MCF 10A (cell line): ENCODE data around the gene TGM6. TPM values are rescaled to one million over a fixed set of nuclear protein-coding genes. Genes with fewer than 3 reads are reported as not detected.

Experiments
- BruUV-seq: library from RNA; stranded (reverse); fragments of 400-500 nt; replicated peaks from 2 replicates; lab custom pipeline; 2021; lab: Mats Ljungman, UMichigan
- CTCF ChIA-PET: fragments of 300-600 bp; sonication (Branson Sonifier 250); formaldehyde crosslinking; extraction: SDS; loops from one replicate; lab custom pipeline; 2021; ENCODE audit warnings: antibody characterized with exemption, inconsistent platforms; lab: Yijun Ruan, JAX
- POLR2A ChIA-PET: fragments of 300-600, 350-650 bp; sonication (Branson Sonifier 250); formaldehyde crosslinking; extraction: SDS; loops from one replicate; lab custom pipeline; 2020; ENCODE audit warnings: antibody characterized with exemption, inconsistent platforms; lab: Yijun Ruan, JAX
- DNase-seq: peaks from one replicate; pipeline ENCODE4 v3.0.0-alpha.2; 2018; ENCODE audit not compliant: unreplicated experiment
- H3K27ac Mint-ChIP-seq: one replicate; pipeline ENCODE4 v1.8.0; 2022; ENCODE audit warnings: mild to moderate bottlenecking, low read depth, mixed read lengths; ENCODE audit not compliant: unreplicated experiment
- H3K27me3 Mint-ChIP-seq: one replicate; pipeline ENCODE4 v1.8.0; 2022; ENCODE audit warnings: mixed read lengths; ENCODE audit not compliant: insufficient read depth, unreplicated experiment
- H3K36me3 Mint-ChIP-seq: one replicate; pipeline ENCODE4 v1.8.0; 2022; ENCODE audit warnings: mild to moderate bottlenecking, moderate library complexity, mixed read lengths; ENCODE audit not compliant: insufficient read depth, unreplicated experiment
- H3K4me1 Mint-ChIP-seq: one replicate; pipeline ENCODE4 v1.8.0; 2022; ENCODE audit warnings: mixed read lengths; ENCODE audit not compliant: insufficient read depth, unreplicated experiment
- H3K4me3 Mint-ChIP-seq: one replicate; pipeline ENCODE4 v1.8.0; 2022; ENCODE audit warnings: mild to moderate bottlenecking, moderate library complexity, mixed read lengths; ENCODE audit not compliant: unreplicated experiment
- H3K9me3 Mint-ChIP-seq: one replicate; pipeline ENCODE4 v1.8.0; 2022; ENCODE audit warnings: mixed read lengths; ENCODE audit not compliant: unreplicated experiment
- intact Hi-C: fragments of 100-400 bp; cut with micrococcal nuclease; formaldehyde crosslinking; loops from 2 replicates; pipeline ENCODE4 v1.14.1; 2022
- total RNA-seq: library from RNA; stranded (reverse); gene quantifications from 2 replicates; pipeline ENCODE4 v1.2.3, GENCODE V29; 2022
- TF ChIP-seq, protein P1 (sequence below): fragments of 200-600 bp; IDR thresholded peaks from one replicate; pipeline ENCODE4 v1.8.0; 2022; ENCODE audit warnings: antibody characterized with exemption, mild to moderate bottlenecking; ENCODE audit not compliant: unreplicated experiment

TGM6 gene
- total RNA-seq, 1 experiment from 2014 or later, result not detected

DNA sequence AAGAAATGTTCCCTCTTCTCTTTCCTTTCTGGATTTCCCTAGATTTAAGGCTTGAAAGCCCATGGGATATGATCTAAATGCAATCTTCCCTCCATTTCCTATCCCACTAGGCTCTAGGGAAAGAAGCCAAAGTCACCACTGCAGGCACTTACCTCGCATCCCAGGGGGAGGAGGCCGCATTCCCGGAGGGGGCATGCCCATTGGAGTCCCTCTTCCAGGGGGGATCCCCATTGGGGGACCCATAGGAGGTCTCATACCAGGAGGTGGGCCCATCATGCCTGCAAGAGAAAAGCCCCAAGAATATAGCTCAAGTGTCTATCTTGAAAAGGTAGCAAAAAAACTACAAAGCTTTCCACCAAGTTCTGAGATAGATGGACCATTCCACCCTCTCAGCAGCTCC is 81.8 kb downstream of the TGM6 start:
- Mint-ChIP-seq H3K27me3 (no peaks in the 10 kb centered on the region), H3K4me3 (no peak overlapping the region), H3K36me3 (peaks cover 79% of the 10 kb centered on the region), H3K4me1 (peaks cover 3% of the 10 kb centered on the region), H3K9me3 (no peaks in the 10 kb centered on the region), H3K27ac (no peak overlapping the region)
- no peak for DNase-seq
- no TSS peak for BruUV-seq
- CTCF ChIA-PET, result interaction anchor here (1.0 to 2.4 kb wide), 2 partner anchors 10 to 226 kb away, joined by 3 to 30 read pairs; no protein-coding TSS in a partner anchor
- intact Hi-C loops, result no loop called here
- TF ChIP-seq, protein P1, sequence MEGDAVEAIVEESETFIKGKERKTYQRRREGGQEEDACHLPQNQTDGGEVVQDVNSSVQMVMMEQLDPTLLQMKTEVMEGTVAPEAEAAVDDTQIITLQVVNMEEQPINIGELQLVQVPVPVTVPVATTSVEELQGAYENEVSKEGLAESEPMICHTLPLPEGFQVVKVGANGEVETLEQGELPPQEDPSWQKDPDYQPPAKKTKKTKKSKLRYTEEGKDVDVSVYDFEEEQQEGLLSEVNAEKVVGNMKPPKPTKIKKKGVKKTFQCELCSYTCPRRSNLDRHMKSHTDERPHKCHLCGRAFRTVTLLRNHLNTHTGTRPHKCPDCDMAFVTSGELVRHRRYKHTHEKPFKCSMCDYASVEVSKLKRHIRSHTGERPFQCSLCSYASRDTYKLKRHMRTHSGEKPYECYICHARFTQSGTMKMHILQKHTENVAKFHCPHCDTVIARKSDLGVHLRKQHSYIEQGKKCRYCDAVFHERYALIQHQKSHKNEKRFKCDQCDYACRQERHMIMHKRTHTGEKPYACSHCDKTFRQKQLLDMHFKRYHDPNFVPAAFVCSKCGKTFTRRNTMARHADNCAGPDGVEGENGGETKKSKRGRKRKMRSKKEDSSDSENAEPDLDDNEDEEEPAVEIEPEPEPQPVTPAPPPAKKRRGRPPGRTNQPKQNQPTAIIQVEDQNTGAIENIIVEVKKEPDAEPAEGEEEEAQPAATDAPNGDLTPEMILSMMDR, result no peak
- POLR2A ChIA-PET, result no interaction called here

DNA sequence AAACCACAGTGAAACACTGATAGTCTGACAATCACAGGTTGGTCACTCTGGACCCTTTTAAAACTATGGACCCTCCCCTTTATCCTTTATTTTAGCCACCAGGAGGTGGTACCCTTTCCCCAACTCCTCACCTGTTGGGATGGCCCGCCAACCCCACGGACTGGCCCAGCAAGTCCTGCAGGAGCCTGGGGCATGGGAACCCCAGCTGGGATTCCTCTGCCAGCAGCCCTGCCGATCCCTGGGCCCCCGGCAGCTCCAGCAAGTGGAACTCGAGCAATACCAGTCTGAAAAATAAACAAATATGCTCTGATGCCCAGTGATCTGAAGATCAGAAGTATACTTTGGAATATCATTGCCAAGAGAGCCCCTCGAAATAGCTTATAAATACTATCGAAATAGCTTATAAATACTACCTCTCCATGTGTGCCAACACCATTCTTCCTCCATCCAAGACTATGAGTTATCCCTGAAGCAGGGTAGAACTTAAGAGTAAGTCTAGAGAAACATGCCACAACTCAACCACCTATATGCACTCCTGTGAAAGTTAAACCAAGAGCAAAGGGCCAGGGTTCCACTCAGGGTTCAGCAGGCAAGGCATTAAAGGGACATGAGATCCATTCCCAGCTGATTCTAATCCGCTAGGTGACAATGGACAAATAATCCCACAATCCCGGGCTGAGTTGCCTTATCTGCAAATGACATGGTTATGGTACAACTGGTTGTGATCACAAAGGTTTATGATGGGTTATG is 83.1 kb downstream of the TGM6 start:
- peaks cover 85% of the 10 kb centered on the region for H3K36me3 Mint-ChIP-seq
- no peak overlapping the region for H3K4me3 Mint-ChIP-seq
- no TSS peak for BruUV-seq
- H3K27ac Mint-ChIP-seq, result no peak overlapping the region
- peaks cover 16% of the 10 kb centered on the region for H3K4me1 Mint-ChIP-seq
- no peaks in the 10 kb centered on the region for H3K27me3 Mint-ChIP-seq
- TF ChIP-seq, protein P1, result no peak
- CTCF ChIA-PET, result interaction anchor here (0.6 to 2.4 kb wide), 5 partner anchors 9 to 256 kb away, joined by 3 to 30 read pairs (median 4); no protein-coding TSS in a partner anchor
- intact Hi-C loops, result no loop called here
- DNase-seq, result no peak
- H3K9me3 Mint-ChIP-seq, result no peaks in the 10 kb centered on the region
- POLR2A ChIA-PET, result no interaction called here

DNA sequence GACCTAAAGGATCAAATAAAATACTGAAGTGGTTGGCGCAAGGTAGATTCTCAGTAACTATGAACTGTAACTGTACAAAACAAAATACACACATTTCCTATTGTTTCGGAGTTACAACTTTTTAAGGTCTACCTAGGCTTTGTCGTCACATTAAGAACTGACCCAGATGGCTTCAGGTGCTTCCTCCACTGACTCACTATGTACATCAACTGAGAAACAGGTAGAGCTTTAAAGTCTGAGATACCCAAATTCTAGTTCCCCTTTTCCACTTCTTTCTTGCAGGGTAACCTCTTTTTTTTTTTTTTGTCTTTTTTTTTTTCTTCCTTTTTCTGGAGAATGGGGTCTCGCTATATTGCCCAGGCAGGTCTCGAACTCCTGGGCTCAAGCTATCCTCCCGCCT is 84.4 kb downstream of the TGM6 start:
- no peak overlapping the region for H3K27ac Mint-ChIP-seq
- TF ChIP-seq, protein P1, result no peak

DNA sequence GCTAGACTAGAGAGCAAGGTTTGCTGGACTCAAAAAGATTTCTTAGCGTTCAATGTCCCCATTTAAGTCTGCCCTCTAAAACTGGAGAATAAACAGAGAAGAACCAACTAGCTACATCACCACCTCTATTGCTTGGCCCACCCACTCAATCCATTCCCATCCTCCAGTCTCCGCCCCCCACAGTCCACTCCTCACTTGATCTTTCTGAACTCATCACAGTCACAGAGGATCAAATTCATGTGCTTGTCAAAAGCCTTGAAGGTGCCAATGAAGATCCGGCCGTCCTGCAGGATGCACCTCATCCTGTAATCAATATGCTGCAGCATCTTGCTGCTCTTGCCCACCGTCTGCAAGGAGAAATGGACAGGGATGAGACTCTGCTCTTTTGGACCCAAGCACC is 86.7 kb downstream of the TGM6 start:
- Mint-ChIP-seq H3K4me3 (peak overlapping the region; percentile 96), H3K4me1 (peaks cover 43% of the 10 kb centered on the region), H3K9me3 (no peaks in the 10 kb centered on the region), H3K27me3 (no peaks in the 10 kb centered on the region), H3K27ac (peak overlapping the region; percentile 32), H3K36me3 (peaks cover 72% of the 10 kb centered on the region)
- POLR2A ChIA-PET, result interaction anchor here (0.6 to 5.1 kb wide), 5 partner anchors 7 to 260 kb away, joined by 3 to 75 read pairs (median 11); partner anchors contain the start of gene NOP56
- CTCF ChIA-PET, result interaction anchor here (0.6 to 6.8 kb wide), 7 partner anchors 9 to 231 kb away, joined by 3 to 62 read pairs (median 5); no protein-coding TSS in a partner anchor
- no TSS peak for BruUV-seq
- intact Hi-C loops, result no loop called here
- TF ChIP-seq, protein P1, result no peak
- DNase-seq, result no peak

More for the DNA sequence above, 84.4 kb downstream of the TGM6 start:
- Mint-ChIP-seq H3K36me3 (peaks cover 88% of the 10 kb centered on the region), H3K4me1 (peaks cover 27% of the 10 kb centered on the region), H3K9me3 (no peaks in the 10 kb centered on the region), H3K27me3 (no peaks in the 10 kb centered on the region), H3K4me3 (no peak overlapping the region)
- no peak for DNase-seq
- ChIA-PET POLR2A (interaction anchor here (0.6 kb wide), 1 partner anchor 271 kb away, joined by 3 read pairs; no protein-coding TSS in a partner anchor), CTCF (interaction anchor here (0.5 to 6.8 kb wide), 4 partner anchors 13 to 229 kb away, joined by 3 to 62 read pairs (median 4); no protein-coding TSS in a partner anchor)
- BruUV-seq, result no TSS peak
- intact Hi-C loops, result no loop called here
